Left lobe of liver (tissue), 2 donors: ENCODE data around the gene BIN2. TPM values are rescaled to one million over a fixed set of nuclear protein-coding genes. Genes with fewer than 3 reads are reported as not detected.
"Not testable (repeated sequence)": the region's sequence is repeated elsewhere in the genome, so short reads cannot be mapped to it uniquely, and the experiment has no call there.

Experiments used
- ATAC-seq: fragments of 200-7000 bp; cut with Tn5 transposase; one replicate; pipeline ENCODE4 v1.9.1; 2020; ENCODE audit warnings: mild to moderate bottlenecking, moderate library complexity
- DNase-seq: peaks from one replicate; pipeline ENCODE4 v3.0.0-alpha.2; 2020; ENCODE audit warnings: low spot score
- total RNA-seq: library from RNA; stranded (reverse); gene quantifications from one replicate; pipeline ENCODE4 v1.2.1, GENCODE V29; 2021
- donor health status: DM: no; HTN: no; CAD: no; lungs with moderate emphysema.
- donor health status: DM: no; HTN: yes; CAD: no.

The BIN2 gene
- total RNA-seq, 1 donor from 2014 or later: 2.7 TPM

- DNase-seq (no peak), ATAC-seq (no peak)
Measured at GRCh38 chr12:51263341-51263740, 60.6 kb downstream of the BIN2 start.

GRCh38 chr12:51262758-51263177 is 61.2 kb downstream of the BIN2 start:
- peak; percentile 85 for ATAC-seq
- DNase-seq: peak; percentile 49

GRCh38 chr12:51259600-51259999 is 64.4 kb downstream of the BIN2 start:
- not testable (repeated sequence) for DNase-seq, ATAC-seq

- ATAC-seq (no peak), DNase-seq (no peak)
Measured at GRCh38 chr12:51254536-51254935, 69.4 kb downstream of the BIN2 start.

GRCh38 chr12:51253276-51253675 is 70.7 kb downstream of the BIN2 start:
- DNase-seq (no peak), ATAC-seq (no peak)

- no peak for ATAC-seq
- no peak for DNase-seq
Measured at GRCh38 chr12:51247523-51248206, 76.3 kb downstream of the BIN2 start.

- DNase-seq (no peak), ATAC-seq (peak; percentile 74)
Measured at GRCh38 chr12:51246254-51246853, 77.6 kb downstream of the BIN2 start.

- ATAC-seq: no peak
- DNase-seq: no peak
Measured at GRCh38 chr12:51245476-51246253, 78.3 kb downstream of the BIN2 start.

- ATAC-seq (no peak), DNase-seq (no peak)
Measured at GRCh38 chr12:51244269-51244668, 79.7 kb downstream of the BIN2 start.

GRCh38 chr12:51242876-51243275 is 81.1 kb downstream of the BIN2 start:
- DNase-seq: no peak
- no peak for ATAC-seq

- DNase-seq (no peak), ATAC-seq (no peak)
Measured at GRCh38 chr12:51242120-51242519, 81.9 kb downstream of the BIN2 start.

GRCh38 chr12:51240971-51241370 is 83.0 kb downstream of the BIN2 start:
- no peak for DNase-seq

GRCh38 chr12:51238510-51239334 is 85.3 kb downstream of the BIN2 start, which contains the start of gene DAZAP2:
TSS of gene DAZAP2 (plus strand) at chr12:51238826. CDS start at chr12:51238908, 82 bp downstream.
- ATAC-seq (peak; percentile 96), DNase-seq (peak; percentile 98)

More at GRCh38 chr12:51240971-51241370, 83.0 kb downstream of the BIN2 start:
- ATAC-seq: no peak

- ATAC-seq: peak; percentile 51
- peak; percentile 62 for DNase-seq
Measured at GRCh38 chr12:51238037-51238509, 85.9 kb downstream of the BIN2 start.

- ATAC-seq: no peak
Measured at GRCh38 chr12:51234530-51234929, 89.4 kb downstream of the BIN2 start.

GRCh38 chr12:51232642-51233041 is 91.3 kb downstream of the BIN2 start:
- DNase-seq: no peak
- no peak for ATAC-seq

More at GRCh38 chr12:51234530-51234929, 89.4 kb downstream of the BIN2 start:
- no peak for DNase-seq
